D721Med (cell line): Measurements from ENCODE around the gene SEC61A1.

Source experiments
- DNase-seq: peaks from one replicate; pipeline ENCODE4 v3.0.0; 2011; ENCODE audit warnings: low spot score; ENCODE audit not compliant: insufficient read length
- FAIRE-seq: peaks from 2 replicates; lab custom pipeline; 2011; peaks lifted over from hg19 to GRCh38; lab: Jason Lieb, UNC
- TF ChIP-seq, protein P1 (sequence below): IDR thresholded peaks from 2 replicates; pipeline ENCODE4 v1.5.1; 2012; ENCODE audit warnings: mild to moderate bottlenecking, control low read depth; ENCODE audit not compliant: insufficient read depth; ENCODE audit errors: missing control alignments

The SEC61A1 gene

GRCh38 chr3:128051837-128052594 lies at the start of gene SEC61A1:
Gene SEC61A1 (plus strand): TSS chr3:128052437. CDS start chr3:128052553, 116 bp downstream.
- no peak for FAIRE-seq

GRCh38 chr3:128004661-128005060 lies 47.6 kb upstream of the SEC61A1 start:
- DNase-seq, result no peak
- FAIRE-seq, result no peak
- TF ChIP-seq, protein P1, sequence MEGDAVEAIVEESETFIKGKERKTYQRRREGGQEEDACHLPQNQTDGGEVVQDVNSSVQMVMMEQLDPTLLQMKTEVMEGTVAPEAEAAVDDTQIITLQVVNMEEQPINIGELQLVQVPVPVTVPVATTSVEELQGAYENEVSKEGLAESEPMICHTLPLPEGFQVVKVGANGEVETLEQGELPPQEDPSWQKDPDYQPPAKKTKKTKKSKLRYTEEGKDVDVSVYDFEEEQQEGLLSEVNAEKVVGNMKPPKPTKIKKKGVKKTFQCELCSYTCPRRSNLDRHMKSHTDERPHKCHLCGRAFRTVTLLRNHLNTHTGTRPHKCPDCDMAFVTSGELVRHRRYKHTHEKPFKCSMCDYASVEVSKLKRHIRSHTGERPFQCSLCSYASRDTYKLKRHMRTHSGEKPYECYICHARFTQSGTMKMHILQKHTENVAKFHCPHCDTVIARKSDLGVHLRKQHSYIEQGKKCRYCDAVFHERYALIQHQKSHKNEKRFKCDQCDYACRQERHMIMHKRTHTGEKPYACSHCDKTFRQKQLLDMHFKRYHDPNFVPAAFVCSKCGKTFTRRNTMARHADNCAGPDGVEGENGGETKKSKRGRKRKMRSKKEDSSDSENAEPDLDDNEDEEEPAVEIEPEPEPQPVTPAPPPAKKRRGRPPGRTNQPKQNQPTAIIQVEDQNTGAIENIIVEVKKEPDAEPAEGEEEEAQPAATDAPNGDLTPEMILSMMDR, result no peak

More at GRCh38 chr3:128051837-128052594, at the start of gene SEC61A1:
- peak; percentile 93 for DNase-seq
- TF ChIP-seq, protein P1, result no peak

DNA sequence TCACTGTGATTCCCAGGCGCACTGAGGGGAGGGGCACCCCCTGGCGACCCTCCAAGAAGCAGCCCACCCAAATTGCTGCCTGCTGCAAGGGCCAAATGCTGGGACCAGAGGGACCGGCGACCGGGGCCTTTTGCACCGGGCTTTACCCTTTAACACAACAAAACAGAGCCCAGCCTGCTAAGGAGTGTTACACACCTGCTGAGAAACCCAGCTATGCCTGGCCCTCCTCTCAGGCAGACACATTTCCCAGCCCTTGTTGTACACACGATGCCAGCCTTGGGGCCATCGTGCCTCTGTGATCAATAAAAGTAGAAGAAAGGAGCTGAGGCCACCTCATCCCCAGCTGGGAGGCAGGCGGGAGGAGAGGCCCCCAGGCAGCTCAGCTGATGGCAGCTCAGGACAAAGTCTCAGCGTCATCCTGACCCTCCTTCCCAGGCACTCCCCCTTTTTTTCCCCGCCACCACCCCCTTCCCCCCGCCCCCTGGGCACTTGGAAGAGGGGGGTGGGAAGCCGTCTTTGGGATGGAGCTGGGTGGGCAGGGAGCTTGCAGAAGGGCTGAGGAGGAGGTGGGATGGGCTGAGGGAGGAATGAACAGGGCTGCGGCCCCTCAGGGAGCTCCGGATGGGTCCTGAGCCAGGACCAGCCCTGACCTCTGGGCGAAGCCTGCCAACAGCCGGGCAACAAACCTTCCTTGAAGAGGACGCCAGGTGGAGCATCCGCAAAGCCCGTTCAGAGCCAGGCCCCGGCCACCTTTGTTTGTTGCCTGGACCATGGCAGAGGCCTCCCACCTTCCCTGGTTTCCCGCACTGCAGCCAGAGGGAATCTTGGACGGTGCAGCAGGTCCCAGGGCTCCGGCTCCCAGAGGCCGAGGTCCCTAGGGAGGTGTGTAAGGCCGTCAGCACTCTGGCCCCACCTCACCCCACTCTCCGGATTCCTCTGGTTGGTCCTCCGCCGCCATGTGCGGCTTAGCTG lies 45.9 kb upstream of the SEC61A1 start:
- DNase-seq, result no peak

DNA sequence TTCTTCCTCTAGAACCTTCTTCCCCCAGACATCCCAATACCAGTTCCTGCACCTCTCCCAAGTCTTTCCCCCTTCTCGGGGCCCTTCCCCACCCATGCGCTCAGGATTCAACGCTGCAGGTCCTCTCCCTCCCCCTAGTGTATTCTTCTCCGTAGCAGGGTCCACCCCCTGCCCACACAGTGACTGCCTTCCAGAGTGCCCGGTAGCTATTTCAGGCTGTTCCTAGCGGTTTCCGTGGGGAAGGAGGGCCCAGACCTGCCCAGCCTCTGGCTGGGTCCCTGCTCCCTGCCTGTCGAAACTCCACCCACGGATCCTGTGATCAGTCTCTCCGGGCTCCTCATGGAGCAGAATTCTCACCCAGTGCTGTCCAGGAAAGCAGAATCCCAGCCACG lies 45.2 kb upstream of the SEC61A1 start:
- FAIRE-seq, result no peak

More for the DNA sequence above, 45.9 kb upstream of the SEC61A1 start:
- FAIRE-seq, result no peak
- TF ChIP-seq, protein P1, result no peak

GRCh38 chr3:128009952-128010846 lies 42.0 kb upstream of the SEC61A1 start:
- TF ChIP-seq, protein P1, result no peak
- DNase-seq (no peak), FAIRE-seq (no peak)

More for the DNA sequence above, 45.2 kb upstream of the SEC61A1 start:
- TF ChIP-seq, protein P1, result no peak
- no peak for DNase-seq

- TF ChIP-seq, protein P1, result peak; percentile 49
- DNase-seq, result no peak
- no peak for FAIRE-seq
Observed at GRCh38 chr3:128011140-128011539, 41.1 kb upstream of the SEC61A1 start.
